ENCODE measurements around the gene HSD17B2. TPM values are rescaled to one million over a fixed set of nuclear protein-coding genes. Genes with fewer than 3 reads are reported as not detected.

Gene HSD17B2
- total and polyA plus RNA-seq, 2 donors (not counting 1 experiment from before 2014, with no cell fraction given), result 0.33 to 1.6 TPM

DNA sequence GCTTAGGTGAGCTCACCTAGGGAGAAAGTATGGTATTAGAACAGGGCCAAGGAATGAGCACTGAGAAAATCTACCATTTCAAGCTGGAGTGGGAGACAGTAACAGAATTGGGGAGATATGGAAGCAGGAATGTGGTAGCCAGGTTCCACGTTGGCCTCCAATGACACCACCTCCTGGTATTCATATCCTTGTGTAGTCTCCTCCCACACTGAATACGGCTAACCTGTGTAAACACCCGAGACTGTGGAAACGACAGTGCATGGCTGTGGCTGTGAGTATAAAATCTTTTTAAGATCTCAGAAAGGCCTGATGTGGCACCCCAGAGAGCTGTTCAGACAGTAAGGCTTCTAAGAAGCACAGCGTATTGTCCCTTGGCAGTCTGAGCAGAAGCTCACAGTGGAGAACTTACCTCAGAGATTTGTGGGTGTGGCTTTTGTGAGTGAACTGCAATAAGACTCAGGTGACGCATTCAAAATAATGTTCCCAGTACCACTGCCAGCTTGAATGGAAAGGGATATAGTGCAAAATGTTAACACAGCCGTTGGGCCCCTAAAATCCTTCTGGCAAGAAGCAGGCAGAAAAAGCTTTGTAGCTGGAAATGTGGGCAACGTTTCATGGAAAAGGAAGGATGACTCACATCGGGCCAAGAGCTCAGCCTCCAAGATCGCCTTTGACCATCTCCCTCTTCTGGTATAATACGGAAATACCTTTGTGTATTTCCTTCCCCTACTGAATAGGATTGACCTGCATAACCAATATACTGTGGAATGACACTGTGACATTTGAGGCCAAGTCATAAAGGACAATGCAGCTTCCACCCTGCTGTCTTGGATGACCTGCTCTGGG lies 38.2 kb upstream of the HSD17B2 start:
- Histone ChIP-seq H3K9ac (ENCODE audit: insufficient read depth, low read length) (no peak overlapping the region), H3K4me3 (replicated peaks in 1 of 4; ENCODE audit: control extremely low read depth in 1 of 4, insufficient read depth in 1 of 4, low read depth in 3 of 4, low read length in 4 of 4) (no peak overlapping the region)

DNA sequence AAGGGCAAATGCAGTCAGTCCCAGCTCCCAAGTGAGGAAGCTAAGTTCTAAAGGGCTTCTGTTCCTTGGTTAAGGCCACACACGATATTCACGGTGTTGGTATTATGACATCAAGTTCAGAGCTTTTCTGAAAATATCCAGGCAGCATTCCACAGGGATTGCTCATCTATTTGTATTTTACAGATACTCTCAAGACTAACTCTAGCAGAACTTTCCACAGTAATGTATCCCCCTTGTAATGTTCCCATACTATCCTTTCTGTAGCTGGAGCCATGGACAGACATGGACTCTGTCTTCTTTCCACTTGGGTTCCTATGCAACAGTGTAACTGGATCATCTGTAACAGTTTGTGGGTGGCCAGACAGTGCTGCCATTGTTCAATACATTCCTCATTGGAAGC lies 37.3 kb upstream of the HSD17B2 start:
- H3K4me1 ChIP-seq (ENCODE audit: control insufficient read depth, extremely low read depth, insufficient read depth, low read length), result peaks cover 12% of the 10 kb centered on the region
- TF ChIP-seq, protein P1, sequence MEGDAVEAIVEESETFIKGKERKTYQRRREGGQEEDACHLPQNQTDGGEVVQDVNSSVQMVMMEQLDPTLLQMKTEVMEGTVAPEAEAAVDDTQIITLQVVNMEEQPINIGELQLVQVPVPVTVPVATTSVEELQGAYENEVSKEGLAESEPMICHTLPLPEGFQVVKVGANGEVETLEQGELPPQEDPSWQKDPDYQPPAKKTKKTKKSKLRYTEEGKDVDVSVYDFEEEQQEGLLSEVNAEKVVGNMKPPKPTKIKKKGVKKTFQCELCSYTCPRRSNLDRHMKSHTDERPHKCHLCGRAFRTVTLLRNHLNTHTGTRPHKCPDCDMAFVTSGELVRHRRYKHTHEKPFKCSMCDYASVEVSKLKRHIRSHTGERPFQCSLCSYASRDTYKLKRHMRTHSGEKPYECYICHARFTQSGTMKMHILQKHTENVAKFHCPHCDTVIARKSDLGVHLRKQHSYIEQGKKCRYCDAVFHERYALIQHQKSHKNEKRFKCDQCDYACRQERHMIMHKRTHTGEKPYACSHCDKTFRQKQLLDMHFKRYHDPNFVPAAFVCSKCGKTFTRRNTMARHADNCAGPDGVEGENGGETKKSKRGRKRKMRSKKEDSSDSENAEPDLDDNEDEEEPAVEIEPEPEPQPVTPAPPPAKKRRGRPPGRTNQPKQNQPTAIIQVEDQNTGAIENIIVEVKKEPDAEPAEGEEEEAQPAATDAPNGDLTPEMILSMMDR (conservative IDR thresholded peaks at IDR 0.05 in 1 of 2, IDR thresholded peaks at IDR 0.05 in 1 of 2; ENCODE audit: low read depth in 1 of 2, low read length in 2 of 2), result no peak
- no peak for TF ChIP-seq EZH2 (IDR thresholded peaks at IDR 0.05; ENCODE audit: low read length, missing control alignments)
- peak; percentile 71 to 87 for DNase-seq (ENCODE audit: low read depth in 2 of 2)
- peak overlapping the region; percentile 44 for H3K4me2 ChIP-seq (ENCODE audit: extremely low read depth, insufficient read depth, low read length)
- H2AFZ ChIP-seq (ENCODE audit: low read length), result no peak overlapping the region
- no peaks in the 10 kb centered on the region for H3K36me3 ChIP-seq (ENCODE audit: control insufficient read depth, insufficient read depth, low read length)
- H4K20me1 ChIP-seq (ENCODE audit: control insufficient read depth, extremely low read depth, insufficient read depth, low read length), result no peaks in the 10 kb centered on the region
- H3K9ac ChIP-seq (ENCODE audit: insufficient read depth, low read length), result no peak overlapping the region
- no peaks in the 10 kb centered on the region for H3K27me3 ChIP-seq (ENCODE audit: control insufficient read depth, insufficient read depth, low read length)
- no peaks in the 10 kb centered on the region for H3K9me3 ChIP-seq (ENCODE audit: control insufficient read depth, insufficient read depth, low read depth, low read length)
- H3K4me3 ChIP-seq (replicated peaks in 1 of 4; ENCODE audit: control extremely low read depth in 1 of 4, insufficient read depth in 1 of 4, low read depth in 3 of 4, low read length in 4 of 4), result no peak overlapping the region
- H3K27ac ChIP-seq (ENCODE audit: insufficient read depth, low read length), result peak overlapping the region; percentile 22
- no peaks in the 10 kb centered on the region for H3K79me2 ChIP-seq (ENCODE audit: control insufficient read depth, insufficient read depth, low read length)

More for the DNA sequence above, 38.2 kb upstream of the HSD17B2 start:
- DNase-seq (ENCODE audit: low read depth in 2 of 2), result peak; percentile 33 to 76
- peak overlapping the region; percentile 44 for H3K4me2 ChIP-seq (ENCODE audit: extremely low read depth, insufficient read depth, low read length)
- no peaks in the 10 kb centered on the region for H3K9me3 ChIP-seq (ENCODE audit: control insufficient read depth, insufficient read depth, low read depth, low read length)
- TF ChIP-seq, protein P1 (conservative IDR thresholded peaks at IDR 0.05 in 1 of 2, IDR thresholded peaks at IDR 0.05 in 1 of 2; ENCODE audit: low read depth in 1 of 2, low read length in 2 of 2), result peak; percentile 16 to 30
- TF ChIP-seq EZH2 (IDR thresholded peaks at IDR 0.05; ENCODE audit: low read length, missing control alignments), result no peak
- H3K36me3 ChIP-seq (ENCODE audit: control insufficient read depth, insufficient read depth, low read length), result no peaks in the 10 kb centered on the region
- no peaks in the 10 kb centered on the region for H3K79me2 ChIP-seq (ENCODE audit: control insufficient read depth, insufficient read depth, low read length)
- H3K27me3 ChIP-seq (ENCODE audit: control insufficient read depth, insufficient read depth, low read length), result no peaks in the 10 kb centered on the region
- H3K4me1 ChIP-seq (ENCODE audit: control insufficient read depth, extremely low read depth, insufficient read depth, low read length), result peaks cover 12% of the 10 kb centered on the region
- H2AFZ ChIP-seq (ENCODE audit: low read length), result no peak overlapping the region
- H3K27ac ChIP-seq (ENCODE audit: insufficient read depth, low read length), result peak overlapping the region; percentile 22
- H4K20me1 ChIP-seq (ENCODE audit: control insufficient read depth, extremely low read depth, insufficient read depth, low read length), result no peaks in the 10 kb centered on the region

DNA sequence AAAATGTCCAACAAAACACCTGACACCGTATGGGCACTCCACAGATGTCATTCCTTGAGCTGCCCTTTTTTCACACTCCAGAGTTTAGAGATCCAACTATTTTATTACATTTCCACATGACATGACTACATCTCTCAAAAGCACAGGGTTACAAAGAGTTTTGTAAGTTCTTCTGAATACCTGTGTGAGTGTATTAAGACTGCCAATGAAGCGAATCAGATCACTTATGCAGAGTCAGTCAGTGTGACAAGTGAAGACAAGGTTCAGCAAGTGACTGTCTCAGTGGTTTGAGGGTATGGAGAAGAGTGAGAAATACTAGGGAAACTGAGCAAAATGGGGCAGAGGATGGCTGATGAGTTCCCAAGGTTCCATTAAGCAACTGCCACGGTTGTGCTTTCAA lies 32.2 kb upstream of the HSD17B2 start:
- H4K20me1 ChIP-seq (ENCODE audit: control insufficient read depth, extremely low read depth, insufficient read depth, low read length), result no peaks in the 10 kb centered on the region
- H3K4me1 ChIP-seq (ENCODE audit: control insufficient read depth, extremely low read depth, insufficient read depth, low read length), result peaks cover 2% of the 10 kb centered on the region
- H3K4me2 ChIP-seq (ENCODE audit: extremely low read depth, insufficient read depth, low read length), result no peak overlapping the region
- H3K36me3 ChIP-seq (ENCODE audit: control insufficient read depth, insufficient read depth, low read length), result no peaks in the 10 kb centered on the region
- no peaks in the 10 kb centered on the region for H3K9me3 ChIP-seq (ENCODE audit: control insufficient read depth, insufficient read depth, low read depth, low read length)
- H3K9ac ChIP-seq (ENCODE audit: insufficient read depth, low read length), result no peak overlapping the region
- no peaks in the 10 kb centered on the region for H3K79me2 ChIP-seq (ENCODE audit: control insufficient read depth, insufficient read depth, low read length)
- TF ChIP-seq, protein P1 (conservative IDR thresholded peaks at IDR 0.05 in 1 of 2, IDR thresholded peaks at IDR 0.05 in 1 of 2; ENCODE audit: low read depth in 1 of 2, low read length in 2 of 2), result no peak
- no peak for TF ChIP-seq EZH2 (IDR thresholded peaks at IDR 0.05; ENCODE audit: low read length, missing control alignments)
- DNase-seq (ENCODE audit: low read depth in 2 of 2), result no peak
- H3K4me3 ChIP-seq (replicated peaks in 1 of 4; ENCODE audit: control extremely low read depth in 1 of 4, insufficient read depth in 1 of 4, low read depth in 3 of 4, low read length in 4 of 4), result no peak overlapping the region
- no peak overlapping the region for H3K27ac ChIP-seq (ENCODE audit: insufficient read depth, low read length)
- no peaks in the 10 kb centered on the region for H3K27me3 ChIP-seq (ENCODE audit: control insufficient read depth, insufficient read depth, low read length)
- H2AFZ ChIP-seq (ENCODE audit: low read length), result no peak overlapping the region
